ENCODE measurements around the gene DGKD.
A peak's percentile ranks its signal among the peaks of the same experiment; 100 is the strongest.

Gene DGKD

DNA sequence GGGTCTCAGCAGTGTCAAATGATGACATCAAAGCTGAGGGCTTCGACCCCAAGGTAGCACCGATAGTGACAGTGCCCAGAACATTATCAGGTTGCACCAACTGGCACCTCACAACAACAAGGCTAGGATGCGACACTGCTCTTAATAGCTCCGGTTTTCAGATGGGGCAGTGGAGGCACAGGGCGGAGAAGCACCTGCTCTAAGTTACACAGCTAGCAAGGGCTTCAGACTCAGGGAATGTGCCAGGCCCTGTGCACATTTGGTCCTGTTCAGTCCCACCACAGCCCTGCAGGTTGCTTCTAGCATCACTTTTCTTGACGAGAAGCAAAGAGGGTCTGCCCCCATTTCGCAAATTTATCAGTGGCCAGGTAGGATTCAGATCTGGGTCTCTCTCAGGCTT, 74.1 kb downstream of the DGKD start:
- DNase-seq (ENCODE audit: low spot score), result no peak

GRCh38 chr2:233429175-233429897, 75.0 kb downstream of the DGKD start:
- DNase-seq (ENCODE audit: low spot score), result no peak

GRCh38 chr2:233430081-233430480, 75.8 kb downstream of the DGKD start:
- DNase-seq (ENCODE audit: low spot score), result no peak

- DNase-seq (ENCODE audit: low spot score), result no peak
These were observed 76.4 kb downstream of the DGKD start for GRCh38 chr2:233430651-233431050.

GRCh38 chr2:233433029-233433428, 78.7 kb downstream of the DGKD start:
- no peak for DNase-seq (ENCODE audit: low spot score)

DNA sequence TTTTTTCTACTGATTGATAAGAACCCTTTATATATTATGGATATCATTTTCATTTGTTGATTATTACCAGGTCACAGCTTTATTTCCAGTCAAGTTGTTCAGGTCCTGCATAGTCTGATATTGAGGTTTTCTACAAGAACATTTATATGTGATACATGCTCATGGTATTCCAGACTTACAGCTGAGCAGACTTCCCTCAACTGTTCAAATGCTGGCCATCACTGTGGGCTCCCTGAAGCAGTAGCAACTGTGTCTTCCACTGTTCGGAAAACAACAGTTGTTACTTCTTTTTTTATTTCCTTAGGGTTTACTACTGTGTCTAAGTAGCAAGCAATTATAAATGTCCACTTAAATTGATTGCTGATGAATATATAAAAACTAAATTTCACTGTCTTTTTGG, 79.5 kb downstream of the DGKD start:
- DNase-seq (ENCODE audit: low spot score), result no peak

DNA sequence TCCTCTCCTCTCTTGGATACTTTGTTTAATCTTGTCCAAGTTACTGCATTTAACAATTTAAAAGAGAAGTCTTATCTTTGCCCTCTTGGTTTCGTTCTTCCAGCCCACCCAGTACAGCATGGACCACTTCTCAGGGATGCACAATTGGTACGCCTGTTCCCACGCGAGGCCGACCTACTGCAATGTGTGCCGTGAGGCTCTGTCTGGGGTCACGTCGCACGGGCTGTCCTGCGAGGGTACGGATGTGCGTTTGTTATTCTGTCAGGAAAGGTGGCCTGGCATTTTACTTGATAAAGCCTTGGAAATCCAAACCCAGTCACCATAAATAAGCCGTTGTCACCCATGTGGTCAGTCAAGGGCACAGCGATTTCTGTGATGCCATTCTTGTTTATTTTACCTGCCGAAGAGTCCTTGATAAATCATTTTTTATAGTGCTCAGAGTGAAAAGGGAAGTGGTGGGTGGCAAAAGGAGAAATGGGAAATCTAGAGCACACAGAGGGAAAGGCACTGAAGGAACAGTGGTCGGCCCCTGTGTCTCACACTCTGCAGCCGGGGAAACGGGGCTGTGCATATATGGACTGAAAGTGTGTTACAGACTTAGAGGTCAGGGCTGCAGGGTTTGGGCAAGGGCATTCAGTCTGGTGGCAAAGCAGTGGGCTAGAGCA, 80.5 kb downstream of the DGKD start:
- no peak for DNase-seq (ENCODE audit: low spot score)

- DNase-seq (ENCODE audit: low spot score), result no peak
These were observed 81.3 kb downstream of the DGKD start for GRCh38 chr2:233435436-233436190.

DNA sequence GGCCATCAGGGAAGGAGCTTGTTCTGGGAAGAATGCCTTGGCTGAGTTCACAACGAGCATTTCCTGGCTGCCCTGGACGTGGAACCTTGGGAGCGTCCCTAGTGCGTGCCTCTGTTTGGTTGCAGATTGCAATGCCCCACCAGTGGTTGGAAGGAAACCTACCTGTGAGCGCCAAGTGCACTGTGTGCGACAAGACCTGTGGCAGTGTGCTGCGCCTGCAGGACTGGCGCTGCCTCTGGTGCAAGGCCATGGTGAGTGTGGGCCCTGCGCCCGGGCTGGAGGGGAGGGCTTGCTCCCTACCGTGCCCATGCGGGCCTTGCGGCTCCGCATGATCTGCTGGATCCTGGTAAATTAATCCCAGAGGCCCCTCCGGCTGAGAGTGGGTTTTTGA, 81.9 kb downstream of the DGKD start:
- no peak for DNase-seq (ENCODE audit: low spot score)

- DNase-seq (ENCODE audit: low spot score), result no peak
These were observed 82.6 kb downstream of the DGKD start for GRCh38 chr2:233436691-233437438.

GRCh38 chr2:233437439-233437955, 83.2 kb downstream of the DGKD start:
- no peak for DNase-seq (ENCODE audit: low spot score)

DNA sequence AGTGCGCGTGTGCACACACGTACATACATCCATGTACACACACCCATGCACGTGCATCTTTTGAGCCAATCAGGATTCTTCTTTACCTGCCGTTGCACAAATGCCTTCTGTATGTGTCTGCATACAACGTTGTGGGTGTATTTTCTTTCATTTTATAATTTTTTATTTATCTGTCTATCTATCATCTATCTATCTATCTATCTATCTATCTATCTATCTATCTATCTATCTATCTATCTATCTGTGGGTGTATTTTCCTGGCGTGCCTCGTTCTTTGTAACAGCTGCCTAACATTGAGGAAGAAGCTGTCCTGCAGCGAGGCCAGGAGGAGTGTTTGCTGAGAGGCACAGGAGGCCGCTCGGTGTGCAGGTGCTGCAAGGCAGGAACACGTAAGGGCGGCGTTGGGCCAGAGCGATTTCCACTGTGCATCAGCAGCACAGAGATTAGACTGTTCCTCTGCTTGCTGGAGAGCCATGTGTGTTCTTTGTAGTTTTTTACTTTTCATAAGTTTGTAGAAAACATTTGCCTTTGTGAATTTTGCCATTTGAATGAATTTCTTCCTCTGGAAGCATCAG, 84.4 kb downstream of the DGKD start:
- no peak for DNase-seq (ENCODE audit: low spot score)

- no peak for DNase-seq (ENCODE audit: low spot score)
These were observed 84.9 kb downstream of the DGKD start for GRCh38 chr2:233439191-233439590.

- no peak for DNase-seq (ENCODE audit: low spot score)
These were observed 86.0 kb downstream of the DGKD start for GRCh38 chr2:233440314-233440713.

DNA sequence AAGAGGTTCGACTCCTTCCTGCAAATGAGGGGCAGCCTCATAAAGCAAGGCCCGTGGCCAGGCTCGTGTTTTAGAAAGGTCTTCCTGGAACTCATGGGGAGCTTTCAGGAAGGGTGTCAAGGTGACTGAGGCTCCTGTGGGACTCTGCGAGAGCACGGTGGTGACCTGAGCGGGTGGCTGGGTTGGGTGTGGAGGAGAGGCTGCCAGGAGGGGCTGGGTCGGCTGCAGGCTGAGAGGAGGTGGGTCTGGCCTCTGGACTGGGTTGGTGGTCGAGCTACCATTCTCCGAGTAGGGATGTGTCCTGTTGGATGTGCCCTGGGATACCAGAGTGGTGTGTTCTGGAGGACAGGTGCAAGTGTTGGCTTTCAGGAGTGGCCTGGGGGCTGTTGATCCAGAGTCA, 86.4 kb downstream of the DGKD start:
- DNase-seq (ENCODE audit: low spot score), result no peak

DNA sequence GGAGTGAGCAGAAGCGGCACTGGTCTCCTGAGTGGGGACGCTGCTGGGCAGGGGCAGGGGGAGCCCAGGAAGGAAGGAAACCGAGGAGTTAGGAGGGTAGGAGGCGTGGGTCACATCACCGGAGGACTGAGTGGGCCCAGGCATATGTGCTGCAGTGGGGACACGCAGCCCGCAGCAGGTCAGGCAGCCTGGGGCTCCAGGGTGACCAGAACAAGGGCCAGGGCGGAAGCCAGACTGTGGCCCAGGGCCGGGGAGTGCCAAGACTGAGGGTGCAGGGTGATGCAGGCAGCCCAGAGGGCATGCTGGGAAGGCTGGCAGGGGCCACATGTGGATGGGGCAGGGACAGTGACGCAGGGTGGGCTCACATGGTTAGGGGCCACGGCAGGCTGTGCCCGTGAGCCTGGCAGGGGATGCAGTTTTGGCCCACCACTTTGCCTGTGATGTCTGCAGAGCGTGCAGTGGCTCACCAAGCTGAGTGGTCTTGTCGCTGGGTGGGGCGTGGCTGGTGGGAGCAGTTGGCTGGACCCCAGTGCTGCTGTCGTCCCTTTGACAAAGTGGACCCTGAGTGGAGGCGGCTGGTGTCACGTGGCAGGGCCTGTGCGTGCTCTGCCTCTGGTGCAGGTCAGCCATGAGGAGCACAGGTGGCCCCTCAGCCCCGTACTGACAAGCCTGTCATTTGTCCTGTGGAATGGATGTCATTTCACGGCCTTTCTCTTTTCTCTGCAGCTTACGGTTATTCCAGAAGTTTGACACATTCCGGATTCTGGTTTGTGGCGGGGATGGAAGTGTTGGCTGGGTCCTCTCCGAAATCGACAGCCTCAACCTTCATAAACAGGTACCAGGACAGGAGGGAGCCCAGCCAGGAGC, 87.1 kb downstream of the DGKD start:
- DNase-seq (ENCODE audit: low spot score), result no peak

DNA sequence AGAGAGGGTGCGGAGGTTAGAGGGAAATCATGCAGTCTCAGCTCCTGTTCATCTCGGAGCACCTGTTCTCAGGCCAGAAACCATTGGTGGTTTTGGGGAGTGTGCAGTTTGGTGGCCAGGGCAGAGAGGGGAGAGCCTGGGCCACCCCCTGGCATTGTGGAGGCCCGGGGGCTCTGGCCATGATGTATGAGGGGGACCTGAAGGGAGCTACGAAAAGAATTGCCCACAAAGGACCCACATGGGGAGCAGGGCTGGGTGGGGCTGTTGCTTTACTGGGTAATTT, 87.7 kb downstream of the DGKD start:
- no peak for DNase-seq (ENCODE audit: low spot score)

- DNase-seq (ENCODE audit: low spot score), result peak; percentile 79
These were observed 89.4 kb downstream of the DGKD start for GRCh38 chr2:233443511-233444183.

GRCh38 chr2:233444501-233444900, 90.2 kb downstream of the DGKD start:
- no peak for DNase-seq (ENCODE audit: low spot score)

- no peak for DNase-seq (ENCODE audit: low spot score)
These were observed 91.0 kb downstream of the DGKD start for GRCh38 chr2:233445152-233445830.
